GM13976 (cell line): Measurements from ENCODE around the gene UGT1A7.

Experiments used
- DNase-seq: peaks from one replicate; pipeline ENCODE4 v3.0.0; 2012; ENCODE audit warnings: low spot score
- CTCF ChIP-seq: IDR thresholded peaks from 2 replicates; pipeline ENCODE4 v1.5.1; 2012; ENCODE audit warnings: borderline replicate concordance, mild to moderate bottlenecking; ENCODE audit not compliant: insufficient read depth; ENCODE audit errors: extremely low read depth, missing control alignments, control extremely low read depth
- in situ Hi-C: fragments of 300-500 bp; cut with MboI; formaldehyde crosslinking; loops from one replicate; pipeline ENCODE4 v1.12.0; 2022; ENCODE audit warnings: low sequenced_read_pairs, mixed read lengths, inconsistent platforms; ENCODE audit not compliant: unreplicated experiment

The UGT1A7 gene

DNA sequence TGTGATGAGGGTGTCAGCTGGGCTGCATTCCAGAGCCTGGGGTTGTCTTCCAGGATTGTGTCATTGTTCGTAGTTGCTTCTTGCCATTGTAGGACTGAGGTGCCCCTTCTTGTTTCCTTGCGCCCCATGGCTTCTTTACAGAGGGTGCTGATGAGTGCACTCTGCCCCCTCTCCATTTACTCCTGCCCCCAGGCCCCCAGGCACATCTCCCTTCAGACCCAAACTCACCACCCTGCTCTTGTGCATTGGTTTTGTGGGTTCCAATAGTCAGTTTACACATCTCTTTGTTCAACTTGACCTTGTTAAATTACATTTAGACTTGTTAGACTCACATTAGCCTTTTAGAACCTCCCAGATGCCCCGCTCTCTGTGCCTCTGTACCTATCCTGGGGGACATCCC lies 139.5 kb downstream of the UGT1A7 start:
- no peak for TF ChIP-seq CTCF
- DNase-seq: no peak
- in situ Hi-C loops: no loop called here

- TF ChIP-seq CTCF: no peak
- DNase-seq: no peak
- in situ Hi-C loops: no loop called here
Observed at GRCh38 chr2:233821709-233822100, 140.0 kb downstream of the UGT1A7 start.

DNA sequence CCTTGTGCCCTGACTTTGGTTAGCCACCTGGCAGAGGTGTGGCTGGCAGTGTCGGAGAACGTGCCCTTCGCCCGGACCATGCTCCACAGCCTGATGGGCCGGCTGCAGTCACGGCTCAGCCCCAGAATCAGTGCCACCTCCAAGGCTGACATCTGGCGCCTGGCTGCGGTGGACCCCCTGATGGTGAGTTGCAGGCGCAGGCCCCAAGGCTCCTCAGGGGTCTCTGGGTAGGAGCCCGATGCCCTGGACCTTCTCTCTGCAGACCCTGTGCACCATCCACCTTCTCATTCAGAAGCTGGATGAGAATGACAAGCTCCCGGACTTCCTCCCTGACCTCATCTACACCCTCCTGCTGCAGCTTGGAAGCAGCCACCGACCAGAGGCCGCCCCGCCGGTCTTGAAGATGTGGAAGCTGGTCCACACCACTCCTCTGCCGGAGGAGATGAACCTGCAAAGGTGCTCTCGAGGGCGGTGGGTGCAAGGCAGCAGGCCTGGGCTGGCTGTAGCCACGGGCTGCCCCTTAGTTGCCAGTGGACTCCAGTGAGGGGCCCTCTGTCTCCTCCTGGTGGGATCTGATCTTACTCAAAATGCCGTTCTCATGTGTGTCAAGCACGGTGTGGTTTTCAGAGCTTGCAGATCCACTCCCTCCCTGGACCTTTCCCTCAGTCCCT lies 140.5 kb downstream of the UGT1A7 start:
- no peak for DNase-seq
- in situ Hi-C loops: no loop called here
- TF ChIP-seq CTCF: no peak
